Calu3 (cell line): ENCODE measurements around the gene SYP. TPM values are rescaled to one million over a fixed set of nuclear protein-coding genes. Genes with fewer than 3 reads are reported as not detected.

Experiments used
- BruUV-seq: library from RNA; stranded (reverse); fragments of 400-500 nt; replicated peaks from 2 replicates; lab custom pipeline; 2021; lab: Mats Ljungman, UMichigan
- CTCF ChIA-PET: fragments of 300-600 bp; sonication (Branson Sonifier 250); formaldehyde crosslinking; loops from one replicate; lab custom pipeline; 2022; ENCODE audit warnings: antibody characterized with exemption; lab: Charles Lee
- DNase-seq: peaks from one replicate; pipeline ENCODE4 v3.0.0; 2022
- H3K27ac Mint-ChIP-seq: one replicate; pipeline ENCODE4 v1.8.0; 2022; ENCODE audit warnings: mixed read lengths; ENCODE audit not compliant: unreplicated experiment
- H3K27me3 Mint-ChIP-seq: one replicate; pipeline ENCODE4 v1.8.0; 2022; ENCODE audit warnings: mixed read lengths; ENCODE audit not compliant: unreplicated experiment
- H3K36me3 Mint-ChIP-seq: one replicate; pipeline ENCODE4 v1.8.0; 2022; ENCODE audit warnings: mild to moderate bottlenecking, moderate library complexity, mixed read lengths; ENCODE audit not compliant: insufficient read depth, unreplicated experiment
- H3K4me1 Mint-ChIP-seq: one replicate; pipeline ENCODE4 v1.8.0; 2022; ENCODE audit warnings: mild to moderate bottlenecking, low read depth, mixed read lengths; ENCODE audit not compliant: unreplicated experiment
- H3K4me3 Mint-ChIP-seq: one replicate; pipeline ENCODE4 v1.8.0; 2022; ENCODE audit warnings: mild to moderate bottlenecking, low read depth, moderate library complexity, mixed read lengths; ENCODE audit not compliant: unreplicated experiment
- H3K9me3 Mint-ChIP-seq: one replicate; pipeline ENCODE4 v1.8.0; 2022; ENCODE audit warnings: low read depth, mixed read lengths; ENCODE audit not compliant: unreplicated experiment
- CTCF ChIP-seq: fragments of 200-600 bp; IDR thresholded peaks from one replicate; pipeline ENCODE4 v1.8.0; 2022; ENCODE audit warnings: antibody characterized with exemption; ENCODE audit not compliant: unreplicated experiment
- intact Hi-C: fragments of 100-400 bp; cut with micrococcal nuclease; formaldehyde crosslinking; loops from one replicate; pipeline ENCODE4 v1.10.0; 2022; ENCODE audit not compliant: unreplicated experiment
- total RNA-seq: library from RNA; stranded (reverse); gene quantifications from 2 replicates; pipeline ENCODE4 v1.2.3, GENCODE V29; 2022

The SYP gene
- total RNA-seq, 1 experiment from 2014 or later, result 2.7 TPM

GRCh38 chrX:49243166-49243565, 43.2 kb upstream of the SYP start:
- DNase-seq, result no peak
- BruUV-seq, result no TSS peak
- TF ChIP-seq CTCF, result no peak
- Mint-ChIP-seq H3K27me3 (no peaks in the 10 kb centered on the region), H3K4me1 (no peaks in the 10 kb centered on the region), H3K9me3 (no peaks in the 10 kb centered on the region), H3K27ac (no peak overlapping the region), H3K4me3 (no peak overlapping the region), H3K36me3 (peaks cover 4% of the 10 kb centered on the region)
- CTCF ChIA-PET, result no interaction called here
- intact Hi-C loops, result no loop called here

- Mint-ChIP-seq H3K4me3 (no peak overlapping the region), H3K9me3 (no peaks in the 10 kb centered on the region), H3K27me3 (no peaks in the 10 kb centered on the region), H3K36me3 (peaks cover 4% of the 10 kb centered on the region), H3K4me1 (no peaks in the 10 kb centered on the region), H3K27ac (no peak overlapping the region)
- TF ChIP-seq CTCF, result no peak
- DNase-seq, result no peak
- intact Hi-C loops, result no loop called here
- CTCF ChIA-PET, result no interaction called here
- no TSS peak for BruUV-seq
These were observed 42.6 kb upstream of the SYP start for GRCh38 chrX:49242545-49243066.

GRCh38 chrX:49238735-49239134, 38.7 kb upstream of the SYP start:
- no peak for DNase-seq
- CTCF ChIA-PET, result no interaction called here
- Mint-ChIP-seq H3K4me1 (no peaks in the 10 kb centered on the region), H3K27ac (no peak overlapping the region), H3K27me3 (no peaks in the 10 kb centered on the region), H3K36me3 (peaks cover 23% of the 10 kb centered on the region), H3K9me3 (no peaks in the 10 kb centered on the region), H3K4me3 (no peak overlapping the region)
- no peak for TF ChIP-seq CTCF
- BruUV-seq, result no TSS peak
- intact Hi-C loops, result no loop called here

GRCh38 chrX:49237060-49237459, 37.1 kb upstream of the SYP start:
- no TSS peak for BruUV-seq
- TF ChIP-seq CTCF, result no peak
- no peaks in the 10 kb centered on the region for H3K4me1 Mint-ChIP-seq
- no peaks in the 10 kb centered on the region for H3K9me3 Mint-ChIP-seq
- DNase-seq, result no peak
- peak overlapping the region; percentile 7 for H3K4me3 Mint-ChIP-seq
- peaks cover 25% of the 10 kb centered on the region for H3K36me3 Mint-ChIP-seq
- intact Hi-C loops, result no loop called here
- CTCF ChIA-PET, result no interaction called here
- no peaks in the 10 kb centered on the region for H3K27me3 Mint-ChIP-seq
- no peak overlapping the region for H3K27ac Mint-ChIP-seq
